ENCODE data around the gene FUS. TPM values are rescaled to one million over a fixed set of nuclear protein-coding genes. Genes with fewer than 3 reads are reported as not detected.

The FUS gene
- total RNA-seq (2022; extraction: Qiagen RNA extraction; ENCODE audit: low read depth): 510 to 596 TPM (median 534 TPM) in 5 replicates

GRCh38 chr16:31179747-31180459, at the start of gene FUS:
TSS of gene FUS (plus strand) at chr16:31180139. CDS start at chr16:31180215, 76 bp downstream.

GRCh38 chr16:31135535-31136286, 44.2 kb upstream of the FUS start, which contains the start of gene PRSS8:
TSS of gene PRSS8 (minus strand) at chr16:31135727. CDS start at chr16:31135498, 229 bp downstream.

GRCh38 chr16:31149894-31150890, 29.7 kb upstream of the FUS start, which contains the start of gene PRSS36:
TSS of gene PRSS36 (minus strand) at chr16:31150066. CDS start at chr16:31150035, 31 bp downstream.

GRCh38 chr16:31202414-31203375, 22.8 kb downstream of the FUS start, which contains the start of gene PYCARD:
TSS of gene PYCARD (minus strand) at chr16:31202760. CDS start at chr16:31202690, 70 bp downstream.

GRCh38 chr16:31213877-31214707, 34.2 kb downstream of the FUS start, which contains the start of gene TRIM72:
TSS of gene TRIM72 (plus strand) at chr16:31214119. CDS start at chr16:31214739, 620 bp downstream.

GRCh38 chr16:31216422-31217135, 36.6 kb downstream of the FUS start, which contains the start of gene PYDC1:
TSS of gene PYDC1 (minus strand) at chr16:31217135. CDS start at chr16:31217028, 107 bp downstream.

Other genes starting within 250 kb of the FUS start
- 12.1 to 15.0 TPM (median 13.6 TPM) in 5 replicates for gene ORAI3, start 231.1 kb upstream of the FUS start, total RNA-seq (2022; extraction: Qiagen RNA extraction; ENCODE audit: low read depth)
- gene SETD1A, start 222.4 kb upstream of the FUS start, total RNA-seq (2022; extraction: Qiagen RNA extraction; ENCODE audit: low read depth): 17.6 to 24.3 TPM (median 21.8 TPM) in 5 replicates
- 12.5 to 17.3 TPM (median 14.7 TPM) in 5 replicates for gene HSD3B7, start 194.9 kb upstream of the FUS start, total RNA-seq (2022; extraction: Qiagen RNA extraction; ENCODE audit: low read depth)
- 1.4 to 2.2 TPM (median 1.7 TPM) in 5 replicates for gene STX1B, start 169.5 kb upstream of the FUS start, total RNA-seq (2022; extraction: Qiagen RNA extraction; ENCODE audit: low read depth)
- gene STX4, start 146.6 kb upstream of the FUS start, total RNA-seq (2022; extraction: Qiagen RNA extraction; ENCODE audit: low read depth): 62.0 to 77.3 TPM (median 76.2 TPM) in 5 replicates
- gene ZNF668, start 105.9 kb upstream of the FUS start, total RNA-seq (2022; extraction: Qiagen RNA extraction; ENCODE audit: low read depth): 15.6 to 22.1 TPM (median 16.6 TPM) in 5 replicates
- gene ZNF646, start 105.7 kb upstream of the FUS start, total RNA-seq (2022; extraction: Qiagen RNA extraction; ENCODE audit: low read depth): 9.3 to 11.3 TPM (median 9.8 TPM) in 5 replicates
- 0.78 to 2.7 TPM (median 1.4 TPM) in 5 replicates for gene PRSS53, start 91.2 kb upstream of the FUS start, total RNA-seq (2022; extraction: Qiagen RNA extraction; ENCODE audit: low read depth)
- 93.5 to 141 TPM (median 138 TPM) in 5 replicates for gene VKORC1, start 85.3 kb upstream of the FUS start, total RNA-seq (2022; extraction: Qiagen RNA extraction; ENCODE audit: low read depth)
- 35.8 to 51.3 TPM (median 41.7 TPM) in 5 replicates for gene BCKDK, start 71.8 kb upstream of the FUS start, total RNA-seq (2022; extraction: Qiagen RNA extraction; ENCODE audit: low read depth)
- gene KAT8, start 62.5 kb upstream of the FUS start, total RNA-seq (2022; extraction: Qiagen RNA extraction; ENCODE audit: low read depth): 34.5 to 39.9 TPM (median 37.7 TPM) in 5 replicates
- gene PRSS8, start 44.4 kb upstream of the FUS start, total RNA-seq (2022; extraction: Qiagen RNA extraction; ENCODE audit: low read depth): 0.21 to 0.33 TPM (median 0.24 TPM) in 5 replicates
- 0.35 to 1.1 TPM (median 0.70 TPM) in 5 replicates for gene PRSS36, start 30.1 kb upstream of the FUS start, total RNA-seq (2022; extraction: Qiagen RNA extraction; ENCODE audit: low read depth)
- gene PYCARD, start 22.6 kb downstream of the FUS start, total RNA-seq (2022; extraction: Qiagen RNA extraction; ENCODE audit: low read depth): 24.0 to 44.0 TPM (median 40.3 TPM) in 5 replicates
- gene TRIM72, start 34.0 kb downstream of the FUS start, total RNA-seq (2022; extraction: Qiagen RNA extraction; ENCODE audit: low read depth): 0.01 to 0.16 TPM (median 0.03 TPM) in 4 of 5 replicates, not detected in the other
- not detected in 5 replicates for gene PYDC1, start 37.0 kb downstream of the FUS start, total RNA-seq (2022; extraction: Qiagen RNA extraction; ENCODE audit: low read depth)
- gene ITGAM, start 79.8 kb downstream of the FUS start, total RNA-seq (2022; extraction: Qiagen RNA extraction; ENCODE audit: low read depth): 2.2 to 3.4 TPM (median 2.8 TPM) in 5 replicates
- 1.2 to 2.4 TPM (median 1.3 TPM) in 5 replicates for gene ITGAX, start 175.0 kb downstream of the FUS start, total RNA-seq (2022; extraction: Qiagen RNA extraction; ENCODE audit: low read depth)
- 0.02 to 0.15 TPM in 2 of 5 replicates, not detected in the others for gene ITGAD, start 213.2 kb downstream of the FUS start, total RNA-seq (2022; extraction: Qiagen RNA extraction; ENCODE audit: low read depth)
- gene COX6A2, start 248.2 kb downstream of the FUS start, total RNA-seq (2022; extraction: Qiagen RNA extraction; ENCODE audit: low read depth): not detected in 5 replicates

All from A549 treated with CpdA at 1 μM for 4 hours (cell line).